Smooth muscle cell (in vitro differentiated cells): ENCODE measurements around the gene COIL. TPM values are rescaled to one million over a fixed set of nuclear protein-coding genes. Genes with fewer than 3 reads are reported as not detected.

ENCODE experiments used
- DNase-seq: peaks from one replicate; lab custom pipeline; 2025; ENCODE audit not compliant: unreplicated experiment; lab: John Stamatoyannopoulos, UW
- H2AFZ ChIP-seq: fragments of 200-600 bp; sonication (generic); 2 replicates; pipeline ENCODE4 v1.6.0; 2016; ENCODE audit warnings: antibody characterized with exemption, low read depth, mild to moderate bottlenecking
- H3F3A ChIP-seq: fragments of 200-600 bp; sonication (generic); 2 replicates; pipeline ENCODE4 v1.6.0; 2017; ENCODE audit warnings: antibody characterized with exemption, low read depth
- H3K27ac ChIP-seq: fragments of 200-600 bp; sonication (generic); 2 replicates; pipeline ENCODE4 v1.5.1; 2016; ENCODE audit warnings: low read depth, mild to moderate bottlenecking
- H3K27me3 ChIP-seq: fragments of 200-600 bp; sonication (generic); 2 replicates; pipeline ENCODE4 v1.6.1; 2016; ENCODE audit warnings: low read depth, mild to moderate bottlenecking
- H3K36me3 ChIP-seq: fragments of 200-600 bp; sonication (generic); 2 replicates; pipeline ENCODE4 v1.5.1; 2016; ENCODE audit warnings: low read depth
- H3K4me1 ChIP-seq: fragments of 200-600 bp; sonication (generic); 2 replicates; pipeline ENCODE4 v1.5.1; 2016; ENCODE audit warnings: low read depth
- H3K4me2 ChIP-seq: fragments of 200-600 bp; sonication (generic); 2 replicates; pipeline ENCODE4 v1.6.0; 2016; ENCODE audit warnings: mild to moderate bottlenecking
- H3K4me3 ChIP-seq: fragments of 200-600 bp; sonication (generic); 2 replicates; pipeline ENCODE4 v1.5.1; 2016; ENCODE audit warnings: mild to moderate bottlenecking
- H3K79me2 ChIP-seq: fragments of 200-600 bp; sonication (generic); 2 replicates; pipeline ENCODE4 v1.6.0; 2016; ENCODE audit warnings: low read depth, mild to moderate bottlenecking
- H3K9ac ChIP-seq: fragments of 200-600 bp; sonication (generic); 2 replicates; pipeline ENCODE4 v1.6.0; 2016; ENCODE audit warnings: low read depth
- H3K9me3 ChIP-seq: fragments of 200-600 bp; sonication (generic); replicated peaks from 2 replicates; pipeline ENCODE4 v1.5.1; 2016; ENCODE audit warnings: low read depth
- H4K20me1 ChIP-seq: fragments of 200-600 bp; sonication (generic); 2 replicates; pipeline ENCODE4 v1.6.0; 2016; ENCODE audit warnings: low read depth
- CTCF ChIP-seq: fragments of 200-600 bp; sonication (generic); IDR thresholded peaks from 2 replicates; pipeline ENCODE4 v1.5.1; 2017; ENCODE audit warnings: borderline replicate concordance, mild to moderate bottlenecking, antibody characterized with exemption; ENCODE audit not compliant: insufficient read depth, poor library complexity, severe bottlenecking
- WGBS: methylation state at CpG from one replicate; pipeline ENCODE4 v1.1.7; 2016; ENCODE audit warnings: low lambda C conversion rate; 5-methylcytosine and 5-hydroxymethylcytosine counted together
- polyA plus RNA-seq: library from polyadenylated mRNA; unstranded; fragments of >200 nt; fragmentation: Nextera tagmentation; extraction: Ambion mirVana; gene quantifications from 2 replicates; pipeline ENCODE4 v1.2.1, GENCODE V29; 2016
- total RNA-seq: library from RNA; depleted of rRNA; stranded (reverse); fragments of >200 nt; gene quantifications from 2 replicates; pipeline ENCODE4 v1.2.3, GENCODE V29; 2014

Gene COIL
- total and polyA plus RNA-seq, 2 experiments from 2014 or later: 15.5 to 30.3 TPM

GRCh38 chr17:56979091-56979480 is 18.2 kb upstream of the COIL start:
- Histone ChIP-seq H3K27ac (no peak overlapping the region), H3K27me3 (no peaks in the 10 kb centered on the region), H3K9me3 (no peaks in the 10 kb centered on the region), H3F3A (no peaks in the 10 kb centered on the region), H3K9ac (no peak overlapping the region), H3K4me2 (peak overlapping the region; percentile 94), H3K4me1 (peaks cover 28% of the 10 kb centered on the region), H3K36me3 (no peaks in the 10 kb centered on the region), H4K20me1 (no peaks in the 10 kb centered on the region), H2AFZ (peak overlapping the region; percentile 98), H3K4me3 (no peak overlapping the region), H3K79me2 (no peaks in the 10 kb centered on the region)
- 49% methylated on average over 3 of the region's 3 CpGs for WGBS
- DNase-seq: no peak
- no peak for TF ChIP-seq CTCF

- Histone ChIP-seq H3K36me3 (no peaks in the 10 kb centered on the region), H3K9ac (peak overlapping the region; percentile 39), H3K4me2 (peak overlapping the region; percentile 94), H4K20me1 (no peaks in the 10 kb centered on the region), H2AFZ (peak overlapping the region; percentile 98), H3K4me3 (peak overlapping the region; percentile 95), H3K4me1 (peaks cover 28% of the 10 kb centered on the region), H3K27ac (no peak overlapping the region), H3F3A (no peaks in the 10 kb centered on the region), H3K9me3 (no peaks in the 10 kb centered on the region), H3K27me3 (no peaks in the 10 kb centered on the region), H3K79me2 (no peaks in the 10 kb centered on the region)
- no peak for DNase-seq
- no peak for TF ChIP-seq CTCF
- WGBS: 42% methylated on average over 11 of the region's 11 CpGs
These were observed 17.7 kb upstream of the COIL start for GRCh38 chr17:56978441-56979090.

- 2% methylated on average over 42 of the region's 42 CpGs for WGBS
These were observed 17.0 kb upstream of the COIL start, which contains the start of gene SCPEP1 for GRCh38 chr17:56977673-56978395. Gene SCPEP1 (plus strand): TSS chr17:56978131. CDS start chr17:56978160, 29 bp downstream.

More at GRCh38 chr17:56977673-56978395, 17.0 kb upstream of the COIL start, which contains the start of gene SCPEP1:
- H3K27ac ChIP-seq: no peak within 1 kb of the TSS
- no peak for TF ChIP-seq CTCF
- no peaks in the 10 kb centered on the region for H3K79me2 ChIP-seq
- H3K36me3 ChIP-seq: no peaks in the 10 kb centered on the region
- peak within 1 kb of the TSS; percentile 94 for H3K4me2 ChIP-seq
- no peaks in the 10 kb centered on the region for H3K27me3 ChIP-seq
- H2AFZ ChIP-seq: peak within 1 kb of the TSS; percentile 100
- H3K4me1 ChIP-seq: peaks cover 24% of the 10 kb centered on the region
- DNase-seq: peak; percentile 83
- no peaks in the 10 kb centered on the region for H3F3A ChIP-seq
- H3K9ac ChIP-seq: peak within 1 kb of the TSS; percentile 39
- H3K4me3 ChIP-seq: peak within 1 kb of the TSS; percentile 95
- no peaks in the 10 kb centered on the region for H3K9me3 ChIP-seq
- H4K20me1 ChIP-seq: no peaks in the 10 kb centered on the region
